HFF-Myc (cell line): ENCODE data around the gene POT1.

Experiments used
- DNase-seq: peaks from one replicate; pipeline ENCODE4 v3.0.0-alpha.2; 2011; ENCODE audit warnings: low read depth; ENCODE audit errors: extremely low read depth
- H3K4me3 ChIP-seq: replicated peaks from 2 replicates; pipeline ENCODE4 v1.5.1; 2011; ENCODE audit warnings: low read depth, mild to moderate bottlenecking, control low read depth, low read length
- TF ChIP-seq, protein P1 (sequence below): IDR thresholded peaks from 2 replicates; pipeline ENCODE4 v1.5.1; 2012; ENCODE audit warnings: mild to moderate bottlenecking, low read depth, low read length, control low read depth; ENCODE audit errors: missing control alignments

The POT1 gene

DNA sequence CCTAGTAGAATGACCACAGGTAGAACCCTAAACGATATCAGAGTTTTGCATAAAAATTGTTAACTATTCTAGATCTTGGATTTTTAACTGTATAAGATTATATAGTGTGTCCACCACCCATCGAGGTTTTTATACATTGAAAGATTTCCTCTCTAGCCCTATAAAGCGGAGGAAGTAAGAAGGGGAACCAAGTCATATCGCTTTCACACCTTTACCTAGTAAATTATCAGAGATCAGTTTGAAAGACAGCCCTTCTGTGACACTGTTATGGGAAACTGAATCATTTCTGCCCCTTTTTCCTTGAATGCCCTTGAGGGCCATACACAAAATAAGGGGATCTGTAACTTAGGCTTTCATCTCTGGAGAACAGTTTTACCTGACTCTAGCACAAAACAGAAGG, 155.7 kb downstream of the POT1 start:
- no peak overlapping the region for H3K4me3 ChIP-seq
- TF ChIP-seq, protein P1, sequence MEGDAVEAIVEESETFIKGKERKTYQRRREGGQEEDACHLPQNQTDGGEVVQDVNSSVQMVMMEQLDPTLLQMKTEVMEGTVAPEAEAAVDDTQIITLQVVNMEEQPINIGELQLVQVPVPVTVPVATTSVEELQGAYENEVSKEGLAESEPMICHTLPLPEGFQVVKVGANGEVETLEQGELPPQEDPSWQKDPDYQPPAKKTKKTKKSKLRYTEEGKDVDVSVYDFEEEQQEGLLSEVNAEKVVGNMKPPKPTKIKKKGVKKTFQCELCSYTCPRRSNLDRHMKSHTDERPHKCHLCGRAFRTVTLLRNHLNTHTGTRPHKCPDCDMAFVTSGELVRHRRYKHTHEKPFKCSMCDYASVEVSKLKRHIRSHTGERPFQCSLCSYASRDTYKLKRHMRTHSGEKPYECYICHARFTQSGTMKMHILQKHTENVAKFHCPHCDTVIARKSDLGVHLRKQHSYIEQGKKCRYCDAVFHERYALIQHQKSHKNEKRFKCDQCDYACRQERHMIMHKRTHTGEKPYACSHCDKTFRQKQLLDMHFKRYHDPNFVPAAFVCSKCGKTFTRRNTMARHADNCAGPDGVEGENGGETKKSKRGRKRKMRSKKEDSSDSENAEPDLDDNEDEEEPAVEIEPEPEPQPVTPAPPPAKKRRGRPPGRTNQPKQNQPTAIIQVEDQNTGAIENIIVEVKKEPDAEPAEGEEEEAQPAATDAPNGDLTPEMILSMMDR: no peak
- no peak for DNase-seq

DNA sequence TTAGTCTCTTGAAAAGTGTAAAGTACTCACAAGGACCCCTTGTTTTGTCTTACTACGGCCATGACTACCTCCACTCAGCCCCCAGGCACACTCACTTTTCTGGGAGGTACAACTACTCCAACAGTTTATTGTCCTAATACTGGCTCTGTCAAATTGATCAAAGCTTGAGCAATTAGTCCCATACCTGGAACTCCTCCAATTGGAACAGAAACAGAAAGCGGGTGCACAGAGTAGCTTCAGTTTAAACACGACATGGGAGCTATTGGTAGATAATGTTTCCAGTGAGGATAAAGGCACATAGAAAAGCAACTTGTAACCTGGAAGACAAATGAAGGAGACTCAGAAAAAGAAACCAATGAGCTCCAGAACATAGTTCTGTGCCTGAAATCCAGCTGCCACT, 156.3 kb downstream of the POT1 start:
- TF ChIP-seq, protein P1: no peak
- no peak for DNase-seq
- no peak overlapping the region for H3K4me3 ChIP-seq
